HepG2 (cell line): Measurements from ENCODE around the gene POU6F2. TPM values are rescaled to one million over a fixed set of nuclear protein-coding genes. Genes with fewer than 3 reads are reported as not detected.

ENCODE experiments used
- ATAC-seq: fragments of 200-7000 bp; cut with Tn5 transposase; 3 replicates; pipeline ENCODE4 v1.9.1; 2020; ENCODE audit warnings: mild to moderate bottlenecking, moderate library complexity
- BruUV-seq: library from RNA; stranded (reverse); fragments of 400-500 nt; replicated peaks from 2 replicates; lab custom pipeline; 2021; lab: Mats Ljungman, UMichigan
- CTCF ChIA-PET: fragments of 300-600 bp; formaldehyde crosslinking; extraction: SDS; loops from one replicate; lab custom pipeline; 2021; ENCODE audit warnings: low total read pairs, inconsistent platforms, low intra/inter-chr PET ratio; lab: Yijun Ruan, JAX
- POLR2A ChIA-PET: fragments of 350-600 bp; sonication (Branson Sonifier 250); formaldehyde crosslinking; loops from one replicate; lab custom pipeline; 2020; ENCODE audit warnings: antibody characterized with exemption, inconsistent platforms; lab: Yijun Ruan, JAX
- DNase-seq: peaks from one replicate; pipeline ENCODE4 v3.0.0-alpha.2; 2015; ENCODE audit warnings: low spot score
- FAIRE-seq: peaks from 3 replicates; lab custom pipeline; 2011; peaks lifted over from hg19 to GRCh38; lab: Jason Lieb, UNC
- H2AFZ ChIP-seq: one replicate; pipeline ENCODE4 v1.6.1; 2011; ENCODE audit warnings: low read length, inconsistent platforms
- H3K27ac ChIP-seq: fragments of 300-600 bp; 3 replicates; pipeline ENCODE4 v1.8.0; 2011; ENCODE audit warnings: mixed run types, mild to moderate bottlenecking, mixed read lengths, low read length, inconsistent platforms; ENCODE audit not compliant: insufficient read depth; ENCODE audit errors: extremely low read length
- H3K27me3 ChIP-seq, 2 experiments: fragments of 200-600 bp in 1 of 2; 2 replicates in 1 of 2; 3 replicates in 1 of 2; pipeline versions ENCODE4 v1.6.0 to v1.8.0; 2011; ENCODE audit warnings: low read length in 2 of 2, mild to moderate bottlenecking in 2 of 2, moderate library complexity in 2 of 2, inconsistent platforms in 1 of 2; ENCODE audit not compliant: insufficient read depth in 2 of 2, control insufficient read depth in 1 of 2
- H3K36me3 ChIP-seq, 2 experiments: fragments of 200-600 bp in 1 of 2; replicated peaks in 1 of 2; 2 replicates in 1 of 2; 3 replicates in 1 of 2; pipeline versions ENCODE4 v1.5.1 to v1.8.0; 2011; ENCODE audit warnings: low read length in 2 of 2, inconsistent platforms in 1 of 2; ENCODE audit not compliant: insufficient read depth in 2 of 2, control insufficient read depth in 1 of 2
- H3K4me1 ChIP-seq: 2 replicates; pipeline ENCODE4 v1.5.1; 2012; ENCODE audit warnings: low read length, inconsistent platforms; ENCODE audit not compliant: insufficient read depth
- H3K4me2 ChIP-seq: 2 replicates; pipeline ENCODE4 v1.6.0; 2011; ENCODE audit warnings: low read depth, low read length, inconsistent platforms
- H3K4me3 ChIP-seq, 3 experiments: fragments of 200-600 bp in 1 of 3; sonication (generic), shearing (Covaris generic) in 1 of 3; replicated peaks in 1 of 3; 2 replicates each; pipeline ENCODE4 v1.5.1; 2011 to 2016; ENCODE audit warnings: low read length in 3 of 3, inconsistent platforms in 2 of 3, low read depth in 2 of 3, mild to moderate bottlenecking in 2 of 3, control low read depth in 1 of 3, mixed read lengths in 1 of 3; ENCODE audit not compliant: insufficient read depth in 1 of 3
- H3K79me2 ChIP-seq: one replicate; pipeline ENCODE4 v1.6.1; 2011; ENCODE audit warnings: low read length, inconsistent platforms; ENCODE audit not compliant: insufficient read depth
- H3K9ac ChIP-seq: 2 replicates; pipeline ENCODE4 v1.6.0; 2011; ENCODE audit warnings: mild to moderate bottlenecking, low read depth, low read length, inconsistent platforms; ENCODE audit not compliant: insufficient read depth
- H3K9me3 ChIP-seq: 2 replicates; pipeline ENCODE4 v1.5.1; 2012; ENCODE audit warnings: mild to moderate bottlenecking, low read length
- H4K20me1 ChIP-seq: 2 replicates; pipeline ENCODE4 v1.6.0; 2011; ENCODE audit warnings: inconsistent platforms, mild to moderate bottlenecking, low read length, moderate library complexity; ENCODE audit not compliant: insufficient read depth
- AGO2 ChIP-seq: fragments of 200-400 bp; formaldehyde crosslinking; optimal IDR thresholded peaks from 2 replicates; pipeline ENCODE3; 2017; ENCODE audit warnings: mild to moderate bottlenecking, low read depth, low read length, moderate library complexity
- NCOA5 ChIP-seq: sonication (generic); formaldehyde crosslinking; IDR thresholded peaks from 2 replicates; pipeline ENCODE4 v1.4.0; 2020; ENCODE audit warnings: missing genetic modification reagents
- POLR2A ChIP-seq, 2 experiments: IDR thresholded peaks; 2 replicates each; pipeline ENCODE4 v1.6.1; 2011; ENCODE audit warnings: low read depth in 2 of 2, low read length in 2 of 2, mild to moderate bottlenecking in 1 of 2, moderate library complexity in 1 of 2; ENCODE audit not compliant: insufficient read depth in 1 of 2
- PTBP1 ChIP-seq: fragments of 200-400 bp; formaldehyde crosslinking; IDR thresholded peaks from 2 replicates; pipeline ENCODE4 v1.6.1; 2018; ENCODE audit warnings: low read length, low read depth; ENCODE audit not compliant: poor library complexity, severe bottlenecking
- ZFP90 ChIP-seq: sonication (generic); formaldehyde crosslinking; IDR thresholded peaks from 2 replicates; pipeline ENCODE4 v1.8.0; 2022; ENCODE audit warnings: missing genetic modification reagents, mild to moderate bottlenecking, inconsistent platforms, borderline replicate concordance
- WGBS: methylation state at CpG from one replicate; pipeline ENCODE4 v1.1.6; 2017; ENCODE audit warnings: low lambda C conversion rate; 5-methylcytosine and 5-hydroxymethylcytosine counted together
- in situ Hi-C: cut with HindIII; loops from 2 replicates; pipeline ENCODE4 v1.10.0; 2017; ENCODE audit warnings: low pct_unique_long_range_greater_than_20kb; ENCODE audit not compliant: extremely low pct_ligation_motif_present
- intact Hi-C: fragments of 100-400 bp; cut with micrococcal nuclease; formaldehyde crosslinking; loops from one replicate; pipeline ENCODE4 v1.10.0; 2022; ENCODE audit not compliant: unreplicated experiment
- polyA plus RNA-seq, 8 experiments: library from polyadenylated mRNA; depleted of rRNA in 3 of 8; stranded (reverse) in 7 of 8; unstranded in 1 of 8; fragments of >200 nt; fragmentation: Illumina TruSeq in 4 of 8; extraction: Trizol in 4 of 8; gene quantifications; 2 replicates each; pipeline versions ENCODE4 v1.2.1 to v1.2.3, GENCODE V29; 2011 to 2016; ENCODE audit warnings: low read depth in 4 of 8, missing spikeins in 1 of 8, mixed read lengths in 1 of 8; ENCODE audit not compliant: insufficient read depth in 1 of 8
- total RNA-seq, 5 experiments: library from RNA; depleted of rRNA; stranded (reverse); fragments of >200 nt; fragmentation: Illumina TruSeq; extraction: Trizol; gene quantifications; 2 replicates each; pipeline ENCODE4 v1.2.3, GENCODE V29; 2016; ENCODE audit warnings: low read depth in 1 of 5
- TF ChIP-seq, protein P1 (sequence below): sonication (generic); formaldehyde crosslinking; IDR thresholded peaks from 2 replicates; pipeline ENCODE4 v1.5.0; 2020; ENCODE audit warnings: missing genetic modification reagents

Gene POU6F2
- total and polyA plus RNA-seq, 2 of the 13 experiments (the other 11 are each of a cell fraction or from before 2014, with no cell fraction given) = not detected

DNA sequence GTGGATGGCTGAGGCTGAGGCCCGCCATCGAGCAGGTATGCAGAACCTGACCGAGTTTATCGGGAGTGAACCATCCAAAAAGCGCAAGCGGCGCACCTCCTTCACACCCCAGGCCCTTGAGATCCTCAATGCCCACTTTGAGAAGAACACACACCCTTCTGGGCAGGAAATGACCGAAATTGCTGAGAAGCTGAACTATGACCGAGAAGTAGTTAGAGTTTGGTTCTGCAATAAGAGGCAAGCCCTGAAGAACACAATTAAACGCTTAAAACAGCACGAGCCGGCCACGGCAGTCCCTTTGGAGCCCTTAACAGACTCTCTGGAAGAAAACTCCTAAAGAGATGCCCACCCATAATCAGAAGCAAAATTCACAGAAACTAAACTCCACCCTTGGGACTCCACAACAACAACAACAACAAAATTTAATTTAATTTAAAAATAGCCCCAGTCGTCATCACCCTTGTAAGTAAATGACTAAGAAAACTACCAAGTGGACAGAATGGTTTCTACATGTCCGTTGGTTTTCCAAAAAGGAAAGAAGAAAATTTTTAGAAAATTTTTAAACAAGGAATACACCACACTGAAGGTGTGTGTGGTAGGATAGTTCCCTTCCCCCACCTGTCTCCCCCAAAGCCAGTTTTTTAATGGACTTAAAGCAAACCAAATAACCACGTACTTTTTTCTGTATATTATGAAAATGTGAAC lies 486.8 kb downstream of the POU6F2 start:
- H3K27ac ChIP-seq = no peak overlapping the region
- DNase-seq (no peak), ATAC-seq (peak; percentile 41), FAIRE-seq (no peak)
- TF ChIP-seq, protein P1, sequence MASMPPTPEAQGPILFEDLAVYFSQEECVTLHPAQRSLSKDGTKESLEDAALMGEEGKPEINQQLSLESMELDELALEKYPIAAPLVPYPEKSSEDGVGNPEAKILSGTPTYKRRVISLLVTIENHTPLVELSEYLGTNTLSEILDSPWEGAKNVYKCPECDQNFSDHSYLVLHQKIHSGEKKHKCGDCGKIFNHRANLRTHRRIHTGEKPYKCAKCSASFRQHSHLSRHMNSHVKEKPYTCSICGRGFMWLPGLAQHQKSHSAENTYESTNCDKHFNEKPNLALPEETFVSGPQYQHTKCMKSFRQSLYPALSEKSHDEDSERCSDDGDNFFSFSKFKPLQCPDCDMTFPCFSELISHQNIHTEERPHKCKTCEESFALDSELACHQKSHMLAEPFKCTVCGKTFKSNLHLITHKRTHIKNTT (CRISPR knock-in tag) = no peak
- TF ChIP-seq POLR2A (IDR thresholded peaks at IDR 0.05; ENCODE audit: insufficient read depth in 1 of 2, low read depth in 2 of 2, low read length in 2 of 2) (no peak), NCOA5 (no peak), ZFP90 (CRISPR knock-in tag) (no peak), PTBP1 (no peak), AGO2 (no peak)
- ChIA-PET POLR2A (no interaction called here), CTCF (interaction anchor here (1.3 to 2.5 kb wide), 3 partner anchors 11 to 667 kb away, joined by 9 to 24 read pairs (median 10); no protein-coding TSS in a partner anchor)
- 70% methylated on average over 16 of the region's 16 CpGs for WGBS
- intact Hi-C loops (loop anchor here (1.0 kb wide), 2 partner anchors 532 to 667 kb away; no protein-coding TSS in a partner anchor), in situ Hi-C loops (loop anchor here (5.0 kb wide), 2 partner anchors 532 to 672 kb away; no protein-coding TSS in a partner anchor)
- H4K20me1 ChIP-seq = no peaks in the 10 kb centered on the region
- BruUV-seq = no TSS peak
- no peaks in the 10 kb centered on the region for H3K79me2 ChIP-seq
- H3K4me1 ChIP-seq = peaks cover 9% of the 10 kb centered on the region
- H3K4me2 ChIP-seq = peak overlapping the region; percentile 80; the same call in 1 of the 2 replicates
- no peak overlapping the region for H3K9ac ChIP-seq
- H3K27me3 ChIP-seq = peaks cover 0 to 12% of the 10 kb centered on the region in 2 experiments; a peak in 2 of 5 replicates
- no peaks in the 10 kb centered on the region for H3K36me3 ChIP-seq
- no peaks in the 10 kb centered on the region for H3K9me3 ChIP-seq
- no peak overlapping the region for H2AFZ ChIP-seq
- H3K4me3 ChIP-seq = no peak overlapping the region
